GM12873 (cell line): ENCODE results near the gene DHX35.

Experiments used
- TF ChIP-seq, protein P1 (sequence below): IDR thresholded peaks from 2 replicates; pipeline ENCODE4 v1.5.1; 2012; ENCODE audit warnings: low read depth, mild to moderate bottlenecking, moderate library complexity, low read length, control low read depth; ENCODE audit not compliant: insufficient read depth; ENCODE audit errors: missing control alignments

DHX35 gene

DNA sequence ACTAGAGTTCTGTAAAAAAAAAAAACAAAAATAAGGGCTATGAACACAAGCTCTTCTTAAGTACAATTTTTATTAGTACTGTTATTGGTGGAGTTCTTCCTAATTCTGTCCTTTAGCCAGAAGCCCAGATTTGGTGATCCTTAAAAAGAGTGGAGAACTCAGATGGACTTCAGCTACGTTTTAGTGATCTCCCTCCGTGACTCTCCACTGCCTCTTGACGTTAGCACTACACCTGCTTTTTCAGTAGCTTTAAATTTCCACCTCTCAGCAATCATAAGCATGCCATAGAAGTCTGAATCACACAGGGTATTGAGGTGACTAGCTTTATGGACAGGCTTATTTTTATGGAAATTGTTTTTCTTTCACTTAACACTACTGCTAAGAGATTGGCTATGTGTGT is 17.7 kb downstream of the DHX35 start:
- TF ChIP-seq, protein P1, sequence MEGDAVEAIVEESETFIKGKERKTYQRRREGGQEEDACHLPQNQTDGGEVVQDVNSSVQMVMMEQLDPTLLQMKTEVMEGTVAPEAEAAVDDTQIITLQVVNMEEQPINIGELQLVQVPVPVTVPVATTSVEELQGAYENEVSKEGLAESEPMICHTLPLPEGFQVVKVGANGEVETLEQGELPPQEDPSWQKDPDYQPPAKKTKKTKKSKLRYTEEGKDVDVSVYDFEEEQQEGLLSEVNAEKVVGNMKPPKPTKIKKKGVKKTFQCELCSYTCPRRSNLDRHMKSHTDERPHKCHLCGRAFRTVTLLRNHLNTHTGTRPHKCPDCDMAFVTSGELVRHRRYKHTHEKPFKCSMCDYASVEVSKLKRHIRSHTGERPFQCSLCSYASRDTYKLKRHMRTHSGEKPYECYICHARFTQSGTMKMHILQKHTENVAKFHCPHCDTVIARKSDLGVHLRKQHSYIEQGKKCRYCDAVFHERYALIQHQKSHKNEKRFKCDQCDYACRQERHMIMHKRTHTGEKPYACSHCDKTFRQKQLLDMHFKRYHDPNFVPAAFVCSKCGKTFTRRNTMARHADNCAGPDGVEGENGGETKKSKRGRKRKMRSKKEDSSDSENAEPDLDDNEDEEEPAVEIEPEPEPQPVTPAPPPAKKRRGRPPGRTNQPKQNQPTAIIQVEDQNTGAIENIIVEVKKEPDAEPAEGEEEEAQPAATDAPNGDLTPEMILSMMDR = no peak

DNA sequence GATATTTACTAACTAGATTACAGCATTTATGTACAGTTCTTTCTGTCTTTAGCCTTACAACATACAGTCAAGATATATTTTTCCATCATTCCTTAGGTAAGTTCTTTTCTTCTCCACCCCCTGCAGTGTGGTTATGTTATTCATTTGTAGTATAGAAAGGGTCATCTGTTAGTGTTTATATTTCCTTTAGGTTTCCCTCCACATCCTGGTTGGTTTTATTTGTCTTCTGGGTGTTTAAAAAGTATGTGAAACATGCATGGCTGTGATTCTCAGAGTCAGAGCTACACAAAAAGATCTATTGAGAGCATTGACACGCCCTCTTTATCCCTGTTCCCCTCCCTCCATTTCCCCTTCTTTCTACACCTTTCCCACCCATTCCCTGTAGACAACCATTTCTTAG is 20.1 kb downstream of the DHX35 start:
- TF ChIP-seq, protein P1 = no peak

DNA sequence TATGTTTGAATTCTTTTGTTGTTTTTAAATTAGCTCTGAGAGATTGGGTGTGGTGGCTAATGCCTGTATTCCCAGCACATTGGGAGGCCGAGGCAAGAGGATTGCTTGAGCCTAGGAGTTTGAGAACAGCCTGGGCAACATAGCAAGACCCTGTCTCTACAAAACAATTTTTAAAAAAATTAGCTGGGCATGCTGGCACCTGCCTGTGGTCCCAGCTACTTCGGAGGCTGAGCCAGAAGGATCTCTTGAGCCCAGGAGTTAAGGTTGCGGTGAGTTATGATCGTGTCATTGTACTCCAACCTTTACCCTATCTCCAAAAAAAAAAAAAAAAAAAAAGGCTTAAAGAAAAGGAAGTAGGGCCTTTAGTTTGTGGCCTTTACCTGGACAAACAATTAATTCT is 22.9 kb downstream of the DHX35 start:
- TF ChIP-seq, protein P1 = no peak

DNA sequence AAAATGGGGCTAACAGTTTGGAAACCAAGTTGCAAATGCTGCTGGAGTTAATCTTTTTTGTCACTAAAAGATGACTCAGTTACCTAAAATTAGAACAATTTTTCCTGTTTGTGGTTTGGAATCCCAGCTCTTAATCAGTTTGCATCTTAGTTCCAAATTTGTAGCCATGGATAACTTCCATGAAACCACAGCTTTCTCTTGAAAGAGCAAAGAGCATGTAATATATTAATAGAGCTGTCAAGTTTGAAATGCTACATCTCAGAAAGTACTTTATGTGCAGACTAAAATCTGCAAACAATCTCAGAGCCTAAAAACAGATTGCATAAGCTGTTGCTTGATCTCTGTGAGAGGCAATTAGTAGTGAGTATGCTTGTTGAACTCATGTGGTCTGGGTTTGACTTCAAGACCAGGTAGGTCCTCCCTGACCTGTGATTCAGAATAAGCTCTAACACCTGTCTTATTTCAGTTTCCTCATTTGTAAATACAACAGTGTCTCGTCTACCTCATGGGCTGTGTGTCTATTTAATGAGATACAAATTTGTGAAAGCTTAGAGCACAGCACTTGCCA is 23.5 kb downstream of the DHX35 start:
- TF ChIP-seq, protein P1 = no peak

DNA sequence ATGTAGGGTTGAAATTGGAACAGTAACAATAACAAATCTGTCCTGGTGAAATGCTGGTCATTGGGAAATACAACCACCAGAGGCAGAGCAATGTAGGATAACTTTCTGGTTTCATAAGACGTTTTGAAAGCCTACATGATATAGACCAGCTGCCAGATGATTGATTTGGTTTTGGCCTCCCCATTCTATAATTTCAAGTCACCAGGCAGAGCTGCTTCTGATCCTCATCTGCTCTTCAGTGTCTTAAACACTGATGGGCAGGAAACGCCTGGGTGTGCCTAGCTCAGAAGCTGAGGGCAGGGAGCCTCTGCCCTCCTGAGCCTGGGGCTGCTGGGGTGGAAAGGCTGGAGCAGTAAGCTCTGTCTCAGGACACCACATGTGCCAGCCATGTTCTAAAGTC is 24.5 kb downstream of the DHX35 start:
- TF ChIP-seq, protein P1 = peak; percentile 23

DNA sequence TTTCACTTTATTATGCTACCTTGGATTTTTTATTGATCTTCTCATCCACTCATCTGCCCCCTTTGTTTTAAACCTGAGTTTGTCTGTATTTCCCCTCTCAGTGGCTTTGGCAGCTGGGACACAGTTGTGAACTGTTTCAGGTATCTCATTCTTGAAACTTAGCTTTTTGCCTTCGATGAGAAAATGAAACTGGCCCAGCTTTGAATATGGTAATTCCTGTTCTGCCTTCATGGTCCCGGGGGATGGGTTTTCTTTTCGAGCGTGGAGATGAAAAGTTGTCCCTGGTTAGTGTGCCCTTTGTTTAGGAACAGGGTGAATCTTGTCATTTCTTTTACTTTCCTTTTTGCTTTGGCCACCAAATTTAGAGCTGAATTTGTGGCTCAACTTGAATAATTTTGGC is 25.6 kb downstream of the DHX35 start:
- TF ChIP-seq, protein P1 = no peak

DNA sequence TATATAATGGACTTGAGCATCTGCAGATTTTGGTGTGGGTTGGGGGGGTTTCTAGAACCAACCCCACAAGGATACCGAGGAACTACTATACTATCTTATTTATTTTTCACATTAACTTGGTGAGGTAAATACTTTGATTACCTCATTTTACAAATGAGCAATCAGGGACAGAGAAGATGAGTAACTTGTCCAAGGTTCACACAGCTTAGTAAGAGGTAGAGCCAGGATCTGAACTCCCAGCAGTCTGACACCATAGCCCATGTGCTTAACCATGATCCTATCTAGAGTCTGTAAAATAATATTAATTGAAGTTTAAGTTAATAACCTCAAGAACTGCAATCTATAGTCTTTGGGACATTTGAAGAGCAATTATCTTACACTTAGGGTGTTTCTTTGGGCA is 28.6 kb downstream of the DHX35 start:
- TF ChIP-seq, protein P1 = no peak
